ENCODE data around the gene EIF4G1. TPM values are rescaled to one million over a fixed set of nuclear protein-coding genes. Genes with fewer than 3 reads are reported as not detected.

The EIF4G1 gene
- total and polyA plus RNA-seq, 10 of the 15 experiments (the other 5 are each of a cell fraction or from before 2014, with no cell fraction given): 5.7 to 462 (median 237) TPM

- no peaks in the 10 kb centered on the region for H3K9me3 ChIP-seq (replicated peaks; ENCODE audit: control insufficient read depth, insufficient read depth, low read length)
- in situ Hi-C loops (cut with MboI): no loop called here
- RAD21 ChIA-PET (ENCODE audit: unreplicated experiment): no interaction called here
Measured at GRCh38 chr3:184282941-184283340, 31.5 kb upstream of the EIF4G1 start.

More at GRCh38 chr3:184282941-184283340, 31.5 kb upstream of the EIF4G1 start:
- ChIA-PET POLR2A (interaction anchor here (0.5 kb wide), 1 partner anchor 9 kb away, joined by 4 read pairs; no protein-coding TSS in a partner anchor), CTCF (interaction anchor here (1.3 kb wide), 1 partner anchor 387 kb away, joined by 5 read pairs; no protein-coding TSS in a partner anchor), SMC1A (ENCODE audit: uncharacterized antibody, unreplicated experiment) (no interaction called here)
- H3K27ac ChIP-seq (ENCODE audit: control insufficient read depth, insufficient read depth): no peak overlapping the region
- intact Hi-C loops (cut with micrococcal nuclease; ENCODE audit: unreplicated experiment): no loop called here
- no peak overlapping the region for H3K4me2 ChIP-seq (ENCODE audit: control insufficient read depth, insufficient read depth)
- BruUV-seq (replicated peaks): no TSS peak
- FAIRE-seq: no peak
- TF ChIP-seq EED (IDR thresholded peaks at IDR 0.05; ENCODE audit: low read depth) (no peak), TCF12 (IDR thresholded peaks at IDR 0.05; ENCODE audit: low read depth, low read length) (no peak), NFYB (IDR thresholded peaks at IDR 0.05; ENCODE audit: insufficient read depth, low read depth, low read length) (no peak), ZBTB33 (IDR thresholded peaks at IDR 0.05) (no peak), DPF2 (IDR thresholded peaks at IDR 0.05) (no peak), E4F1 (IDR thresholded peaks at IDR 0.05; ENCODE audit: borderline replicate concordance, partially characterized antibody) (no peak), ZBTB4 (CRISPR knock-in tag; IDR thresholded peaks at IDR 0.05) (no peak)
- no peaks in the 10 kb centered on the region; a peak in 2 of 4 replicates for H3K27me3 ChIP-seq (replicated peaks in 1 of 2; ENCODE audit: control insufficient read depth in 2 of 2, insufficient read depth in 2 of 2, low read length in 1 of 2)
- ATAC-seq: no peak
- H3K4me3 ChIP-seq: no peak overlapping the region
- H3K9ac ChIP-seq (ENCODE audit: control insufficient read depth, insufficient read depth, low read length): no peak overlapping the region
- no peaks in the 10 kb centered on the region for H3K36me3 ChIP-seq (ENCODE audit: control insufficient read depth in 2 of 2, insufficient read depth in 2 of 2, low read length in 1 of 2)
- no peak overlapping the region for H2AFZ ChIP-seq (ENCODE audit: control insufficient read depth, low read depth, low read length)
- WGBS (ENCODE audit: insufficient coverage, insufficient replicate concordance, low lambda C conversion rate, missing lambda C conversion rate): 59% methylated on average over 4 of the region's 4 CpGs
- H3K4me1 ChIP-seq (ENCODE audit: control insufficient read depth, insufficient read depth, low read length): no peaks in the 10 kb centered on the region
- no peaks in the 10 kb centered on the region for H3K79me2 ChIP-seq (ENCODE audit: control insufficient read depth, insufficient read depth, low read length)
- no peak for DNase-seq (ENCODE audit: low read depth, low spot score)
- no peaks in the 10 kb centered on the region for H4K20me1 ChIP-seq (ENCODE audit: control insufficient read depth, insufficient read depth)
